ENCODE measurements around the gene NDUFV1. TPM values are rescaled to one million over a fixed set of nuclear protein-coding genes. Genes with fewer than 3 reads are reported as not detected.

NDUFV1 gene
- total RNA-seq, 1 donor from 2014 or later, result 191 TPM

GRCh38 chr11:67645521-67646461, 39.1 kb downstream of the NDUFV1 start:
- no peak for DNase-seq (ENCODE audit: low spot score)

GRCh38 chr11:67646535-67647336, 40.0 kb downstream of the NDUFV1 start:
- peaks cover 11% of the 10 kb centered on the region for H3K27me3 Mint-ChIP-seq (ENCODE audit: unreplicated experiment)
- peak overlapping the region; percentile 59 for H3K4me3 Mint-ChIP-seq (ENCODE audit: unreplicated experiment)
- no peak for DNase-seq (ENCODE audit: low spot score)
- H3K9me3 Mint-ChIP-seq (ENCODE audit: unreplicated experiment), result no peaks in the 10 kb centered on the region
- peaks cover 6% of the 10 kb centered on the region for H3K36me3 Mint-ChIP-seq (ENCODE audit: low read depth, unreplicated experiment)
- TF ChIP-seq, protein P1, sequence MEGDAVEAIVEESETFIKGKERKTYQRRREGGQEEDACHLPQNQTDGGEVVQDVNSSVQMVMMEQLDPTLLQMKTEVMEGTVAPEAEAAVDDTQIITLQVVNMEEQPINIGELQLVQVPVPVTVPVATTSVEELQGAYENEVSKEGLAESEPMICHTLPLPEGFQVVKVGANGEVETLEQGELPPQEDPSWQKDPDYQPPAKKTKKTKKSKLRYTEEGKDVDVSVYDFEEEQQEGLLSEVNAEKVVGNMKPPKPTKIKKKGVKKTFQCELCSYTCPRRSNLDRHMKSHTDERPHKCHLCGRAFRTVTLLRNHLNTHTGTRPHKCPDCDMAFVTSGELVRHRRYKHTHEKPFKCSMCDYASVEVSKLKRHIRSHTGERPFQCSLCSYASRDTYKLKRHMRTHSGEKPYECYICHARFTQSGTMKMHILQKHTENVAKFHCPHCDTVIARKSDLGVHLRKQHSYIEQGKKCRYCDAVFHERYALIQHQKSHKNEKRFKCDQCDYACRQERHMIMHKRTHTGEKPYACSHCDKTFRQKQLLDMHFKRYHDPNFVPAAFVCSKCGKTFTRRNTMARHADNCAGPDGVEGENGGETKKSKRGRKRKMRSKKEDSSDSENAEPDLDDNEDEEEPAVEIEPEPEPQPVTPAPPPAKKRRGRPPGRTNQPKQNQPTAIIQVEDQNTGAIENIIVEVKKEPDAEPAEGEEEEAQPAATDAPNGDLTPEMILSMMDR (IDR thresholded peaks at IDR 0.05; ENCODE audit: unreplicated experiment), result no peak
- H3K4me1 Mint-ChIP-seq (ENCODE audit: unreplicated experiment), result no peaks in the 10 kb centered on the region
- H3K27ac Mint-ChIP-seq (ENCODE audit: unreplicated experiment), result no peak overlapping the region

More at GRCh38 chr11:67645521-67646461, 39.1 kb downstream of the NDUFV1 start:
- Mint-ChIP-seq H3K4me1 (ENCODE audit: unreplicated experiment) (no peaks in the 10 kb centered on the region), H3K27me3 (ENCODE audit: unreplicated experiment) (peaks cover 9% of the 10 kb centered on the region), H3K27ac (ENCODE audit: unreplicated experiment) (no peak overlapping the region), H3K4me3 (ENCODE audit: unreplicated experiment) (peak overlapping the region; percentile 59), H3K36me3 (ENCODE audit: low read depth, unreplicated experiment) (peaks cover 6% of the 10 kb centered on the region), H3K9me3 (ENCODE audit: unreplicated experiment) (no peaks in the 10 kb centered on the region)
- TF ChIP-seq, protein P1 (IDR thresholded peaks at IDR 0.05; ENCODE audit: unreplicated experiment), result no peak

DNA sequence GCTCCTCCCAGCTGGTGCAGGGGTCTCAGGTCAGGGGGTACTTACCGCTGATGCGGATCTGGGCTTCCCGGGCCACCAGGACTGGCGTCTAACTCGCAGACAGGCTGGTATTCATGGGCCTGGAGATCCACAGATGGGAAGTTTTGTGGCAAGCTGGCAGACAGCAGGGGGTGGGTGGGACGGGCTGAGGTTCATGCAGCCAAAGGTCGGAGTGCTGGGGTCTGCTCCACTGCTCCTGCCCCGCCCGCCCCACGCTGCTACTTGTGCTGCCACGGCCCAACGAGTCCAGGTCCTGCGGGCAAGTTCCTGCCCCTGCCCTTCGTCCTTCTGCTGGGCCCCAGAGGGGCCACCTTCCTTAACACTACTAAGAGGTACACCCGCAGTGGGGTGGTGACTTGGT, 40.7 kb downstream of the NDUFV1 start:
- H3K4me3 Mint-ChIP-seq (ENCODE audit: unreplicated experiment), result no peak overlapping the region
- no peak overlapping the region for H3K27ac Mint-ChIP-seq (ENCODE audit: unreplicated experiment)

DNA sequence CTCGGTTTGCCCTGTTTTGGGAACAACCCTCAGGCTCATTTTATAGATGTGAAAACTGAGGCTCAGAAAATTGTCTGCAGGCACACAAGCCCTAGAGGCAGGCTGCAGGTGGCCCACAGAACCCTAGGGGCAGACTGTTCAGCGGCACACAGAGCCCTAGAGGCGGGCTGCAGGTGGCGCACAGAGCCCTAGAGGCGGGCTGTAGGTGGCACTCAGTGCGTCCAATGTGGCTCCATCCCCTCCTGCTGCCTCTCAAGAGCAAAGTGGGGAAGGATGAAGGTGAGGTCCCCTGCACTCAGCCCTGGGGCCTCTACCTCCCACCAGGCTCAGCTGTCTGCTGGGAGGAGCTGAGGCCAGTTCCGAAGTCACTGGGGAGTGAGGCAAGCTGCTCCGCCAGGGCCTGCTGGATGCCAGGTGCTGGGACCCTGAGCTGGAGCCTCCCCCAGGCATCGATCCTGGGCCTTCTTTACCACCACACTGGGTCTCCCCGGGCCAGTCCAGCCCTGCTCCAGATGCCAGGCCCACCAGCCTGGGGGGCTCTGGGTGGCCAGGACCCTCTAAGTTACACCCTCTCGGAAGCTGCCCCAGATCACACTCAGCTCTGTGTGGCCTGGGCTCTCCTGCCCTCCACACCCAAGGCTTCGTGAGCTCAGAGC, 41.5 kb downstream of the NDUFV1 start:
- H3K36me3 Mint-ChIP-seq (ENCODE audit: low read depth, unreplicated experiment), result peaks cover 6% of the 10 kb centered on the region
- TF ChIP-seq, protein P1 (IDR thresholded peaks at IDR 0.05; ENCODE audit: unreplicated experiment), result no peak
- peak; percentile 47 for DNase-seq (ENCODE audit: low spot score)
- H3K27me3 Mint-ChIP-seq (ENCODE audit: unreplicated experiment), result peaks cover 9% of the 10 kb centered on the region
- no peak overlapping the region for H3K4me3 Mint-ChIP-seq (ENCODE audit: unreplicated experiment)
- H3K9me3 Mint-ChIP-seq (ENCODE audit: unreplicated experiment), result no peaks in the 10 kb centered on the region
- H3K27ac Mint-ChIP-seq (ENCODE audit: unreplicated experiment), result no peak overlapping the region
- no peaks in the 10 kb centered on the region for H3K4me1 Mint-ChIP-seq (ENCODE audit: unreplicated experiment)

More for the DNA sequence above, 40.7 kb downstream of the NDUFV1 start:
- Mint-ChIP-seq H3K4me1 (ENCODE audit: unreplicated experiment) (no peaks in the 10 kb centered on the region), H3K27me3 (ENCODE audit: unreplicated experiment) (peaks cover 10% of the 10 kb centered on the region), H3K36me3 (ENCODE audit: low read depth, unreplicated experiment) (peaks cover 6% of the 10 kb centered on the region), H3K9me3 (ENCODE audit: unreplicated experiment) (no peaks in the 10 kb centered on the region)
- DNase-seq (ENCODE audit: low spot score), result no peak
- TF ChIP-seq, protein P1 (IDR thresholded peaks at IDR 0.05; ENCODE audit: unreplicated experiment), result no peak
